PC-3 (cell line): Measurements from ENCODE around the gene RAB18. TPM values are rescaled to one million over a fixed set of nuclear protein-coding genes. Genes with fewer than 3 reads are reported as not detected.

ENCODE experiments used
- ATAC-seq: fragments of 200-7000 bp; cut with Tn5 transposase; 2 replicates; pipeline ENCODE4 v1.9.1; 2020; ENCODE audit warnings: mild to moderate bottlenecking, moderate library complexity
- BruUV-seq: library from RNA; stranded (reverse); fragments of 400-500 nt; replicated peaks from 2 replicates; lab custom pipeline; 2021; lab: Mats Ljungman, UMichigan
- CTCF ChIA-PET: fragments of 300-600 bp; sonication (Branson Sonifier 250); formaldehyde crosslinking; loops from one replicate; lab custom pipeline; 2022; ENCODE audit warnings: antibody characterized with exemption; lab: Charles Lee
- POLR2A ChIA-PET: fragments of 300-600 bp; sonication (Branson Sonifier 250); formaldehyde crosslinking; loops from one replicate; lab custom pipeline; 2022; ENCODE audit warnings: antibody characterized with exemption; ENCODE audit not compliant: unreplicated experiment; lab: Charles Lee
- DNase-seq: peaks from one replicate; pipeline ENCODE4 v3.0.0-alpha.2; 2015
- H2AFZ ChIP-seq: fragments of 300-600 bp; sonication (generic); 2 replicates; pipeline ENCODE4 v1.6.0; 2016; ENCODE audit warnings: antibody characterized with exemption, low read length
- H3F3A ChIP-seq: fragments of 300-600 bp; sonication (generic); one replicate; pipeline ENCODE4 v1.6.0; 2017; ENCODE audit warnings: antibody characterized with exemption, low read length, control low read depth, mild to moderate bottlenecking; ENCODE audit not compliant: unreplicated experiment
- H3K27ac ChIP-seq: fragments of 300-600 bp; sonication (generic); 2 replicates; pipeline ENCODE4 v1.5.1; 2016; ENCODE audit warnings: mild to moderate bottlenecking, low read length
- H3K27me3 ChIP-seq: fragments of 300-600 bp; sonication (generic); 2 replicates; pipeline ENCODE4 v1.6.1; 2016; ENCODE audit warnings: low read length, mixed read lengths
- H3K36me3 ChIP-seq: fragments of 300-600 bp; sonication (generic); 2 replicates; pipeline ENCODE4 v1.6.1; 2016; ENCODE audit warnings: low read depth, mixed run types, low read length, mixed read lengths
- H3K4me1 ChIP-seq: fragments of 300-600 bp; sonication (generic); 2 replicates; pipeline ENCODE4 v1.5.1; 2016; ENCODE audit warnings: low read length; ENCODE audit not compliant: insufficient read depth
- H3K4me2 ChIP-seq: fragments of 300-600 bp; sonication (generic); 2 replicates; pipeline ENCODE4 v1.6.0; 2016; ENCODE audit warnings: low read length
- H3K4me3 ChIP-seq: fragments of 300-600 bp; sonication (generic); 2 replicates; pipeline ENCODE4 v1.5.1; 2016; ENCODE audit warnings: mild to moderate bottlenecking, low read length, mixed read lengths
- H3K79me2 ChIP-seq: fragments of 300-600 bp; sonication (generic); 2 replicates; pipeline ENCODE4 v1.6.1; 2017; ENCODE audit warnings: low read length, mixed read lengths
- H3K9ac ChIP-seq: fragments of 300-600 bp; sonication (generic); 2 replicates; pipeline ENCODE4 v1.6.0; 2016; ENCODE audit warnings: mild to moderate bottlenecking, low read length
- H3K9me2 ChIP-seq: fragments of 300-600 bp; sonication (generic); replicated peaks from 2 replicates; pipeline ENCODE4 v1.6.1; 2016; ENCODE audit warnings: mixed run types, low read length, mixed read lengths
- H3K9me3 ChIP-seq: fragments of 300-600 bp; sonication (generic); 2 replicates; pipeline ENCODE4 v1.6.1; 2016; ENCODE audit warnings: low read length, mixed read lengths
- H4K20me1 ChIP-seq: fragments of 300-600 bp; sonication (generic); 2 replicates; pipeline ENCODE4 v1.6.1; 2016; ENCODE audit warnings: low read length, mixed read lengths
- CTCF ChIP-seq: fragments of 300-600 bp; sonication (generic); conservative IDR thresholded peaks from 2 replicates; pipeline ENCODE4 v1.5.1; 2017; ENCODE audit warnings: antibody characterized with exemption, low read depth, mild to moderate bottlenecking, low read length
- EZH2 ChIP-seq: fragments of 300-600 bp; sonication (generic); IDR thresholded peaks from one replicate; pipeline ENCODE4 v1.6.1; 2017; ENCODE audit warnings: antibody characterized with exemption, mild to moderate bottlenecking, low read length; ENCODE audit not compliant: unreplicated experiment
- EZH2phosphoT487 ChIP-seq: fragments of 300-600 bp; sonication (generic); IDR thresholded peaks from 2 replicates; pipeline ENCODE4 v1.6.1; 2018; ENCODE audit warnings: mild to moderate bottlenecking, antibody characterized with exemption, low read length, borderline replicate concordance
- intact Hi-C: fragments of 100-400 bp; cut with micrococcal nuclease; formaldehyde crosslinking; loops from 2 replicates; pipeline ENCODE4 v1.9.0; 2023
- total RNA-seq: library from RNA; depleted of rRNA; stranded (reverse); fragments of >200 nt; gene quantifications from 2 replicates; pipeline ENCODE4 v1.2.3, GENCODE V29; 2014

RAB18 gene
- total RNA-seq, 1 experiment from 2014 or later = 32.0 TPM

GRCh38 chr10:27540672-27541071 is 36.6 kb downstream of the RAB18 start:
- Histone ChIP-seq H3K79me2 (no peaks in the 10 kb centered on the region), H3K36me3 (peaks cover 5% of the 10 kb centered on the region; the same call in 1 of the 2 replicates), H3K4me2 (no peak overlapping the region), H3K4me3 (no peak overlapping the region), H3K27me3 (no peaks in the 10 kb centered on the region), H3K9ac (no peak overlapping the region), H3K4me1 (no peaks in the 10 kb centered on the region), H4K20me1 (0 out of 2 replicates have a peak, but pooled peaks cover 3% of the 10 kb centered on the region), H3K9me3 (no peaks in the 10 kb centered on the region), H3F3A (no peaks in the 10 kb centered on the region), H3K27ac (no peak overlapping the region), H2AFZ (no peak overlapping the region), H3K9me2 (no peaks in the 10 kb centered on the region)
- TF ChIP-seq EZH2phosphoT487 (no peak), EZH2 (no peak), CTCF (no peak)
- ATAC-seq = no peak
- no peak for DNase-seq
- CTCF ChIA-PET = no interaction called here
- POLR2A ChIA-PET = no interaction called here
- intact Hi-C loops = no loop called here
- BruUV-seq = no TSS peak

GRCh38 chr10:27541796-27542729 is 38.0 kb downstream of the RAB18 start:
- 0 out of 2 replicates have a peak, but pooled peaks cover 3% of the 10 kb centered on the region for H4K20me1 ChIP-seq
- ChIA-PET CTCF (no interaction called here), POLR2A (no interaction called here)
- H3K4me3 ChIP-seq = no peak overlapping the region
- no peak overlapping the region for H2AFZ ChIP-seq
- intact Hi-C loops = no loop called here
- BruUV-seq = no TSS peak
- H3K9ac ChIP-seq = no peak overlapping the region
- H3K4me2 ChIP-seq = no peak overlapping the region
- no peaks in the 10 kb centered on the region for H3F3A ChIP-seq
- no peak overlapping the region for H3K27ac ChIP-seq
- peaks cover 5% of the 10 kb centered on the region; the same call in 1 of the 2 replicates for H3K36me3 ChIP-seq
- ATAC-seq (no peak), DNase-seq (no peak)
- no peaks in the 10 kb centered on the region for H3K9me2 ChIP-seq
- H3K9me3 ChIP-seq = no peaks in the 10 kb centered on the region
- no peaks in the 10 kb centered on the region for H3K4me1 ChIP-seq
- no peaks in the 10 kb centered on the region for H3K79me2 ChIP-seq
- TF ChIP-seq CTCF = no peak
- no peak for TF ChIP-seq EZH2phosphoT487
- no peak for TF ChIP-seq EZH2
- H3K27me3 ChIP-seq = no peaks in the 10 kb centered on the region

- Histone ChIP-seq H2AFZ (no peak overlapping the region), H3K79me2 (no peaks in the 10 kb centered on the region), H3K9me2 (no peaks in the 10 kb centered on the region), H3K9ac (no peak overlapping the region), H3F3A (no peaks in the 10 kb centered on the region), H3K4me1 (no peaks in the 10 kb centered on the region), H4K20me1 (0 out of 2 replicates have a peak, but pooled peaks cover 3% of the 10 kb centered on the region), H3K27me3 (no peaks in the 10 kb centered on the region), H3K4me3 (no peak overlapping the region), H3K36me3 (0 out of 2 replicates have a peak, but pooled peaks cover 3% of the 10 kb centered on the region), H3K4me2 (no peak overlapping the region), H3K9me3 (no peaks in the 10 kb centered on the region), H3K27ac (no peak overlapping the region)
- DNase-seq = no peak
- POLR2A ChIA-PET = no interaction called here
- BruUV-seq = no TSS peak
- intact Hi-C loops = no loop called here
- no peak for TF ChIP-seq EZH2phosphoT487
- no peak for TF ChIP-seq EZH2
- no peak for TF ChIP-seq CTCF
- ATAC-seq = no peak
- CTCF ChIA-PET = no interaction called here
Observed at GRCh38 chr10:27542812-27543211, 38.7 kb downstream of the RAB18 start.
